ENCODE results near the gene AP3B1.

- TF ChIP-seq, protein P1, sequence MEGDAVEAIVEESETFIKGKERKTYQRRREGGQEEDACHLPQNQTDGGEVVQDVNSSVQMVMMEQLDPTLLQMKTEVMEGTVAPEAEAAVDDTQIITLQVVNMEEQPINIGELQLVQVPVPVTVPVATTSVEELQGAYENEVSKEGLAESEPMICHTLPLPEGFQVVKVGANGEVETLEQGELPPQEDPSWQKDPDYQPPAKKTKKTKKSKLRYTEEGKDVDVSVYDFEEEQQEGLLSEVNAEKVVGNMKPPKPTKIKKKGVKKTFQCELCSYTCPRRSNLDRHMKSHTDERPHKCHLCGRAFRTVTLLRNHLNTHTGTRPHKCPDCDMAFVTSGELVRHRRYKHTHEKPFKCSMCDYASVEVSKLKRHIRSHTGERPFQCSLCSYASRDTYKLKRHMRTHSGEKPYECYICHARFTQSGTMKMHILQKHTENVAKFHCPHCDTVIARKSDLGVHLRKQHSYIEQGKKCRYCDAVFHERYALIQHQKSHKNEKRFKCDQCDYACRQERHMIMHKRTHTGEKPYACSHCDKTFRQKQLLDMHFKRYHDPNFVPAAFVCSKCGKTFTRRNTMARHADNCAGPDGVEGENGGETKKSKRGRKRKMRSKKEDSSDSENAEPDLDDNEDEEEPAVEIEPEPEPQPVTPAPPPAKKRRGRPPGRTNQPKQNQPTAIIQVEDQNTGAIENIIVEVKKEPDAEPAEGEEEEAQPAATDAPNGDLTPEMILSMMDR (conservative IDR thresholded peaks at IDR 0.05; ENCODE audit: low read depth, low read length), result no peak
- TF ChIP-seq EZH2 (IDR thresholded peaks at IDR 0.05; ENCODE audit: borderline replicate concordance, low read depth, low read length, poor library complexity, severe bottlenecking), result no peak
Measured at GRCh38 chr5:78002690-78003089, 291.8 kb downstream of the AP3B1 start.
